Testis (tissue), 2 donors: ENCODE results near the gene CUL4A.

Source experiments
- POLR2A ChIP-seq: fragments of 450-650 bp; IDR thresholded peaks from one replicate; pipeline ENCODE4 v1.6.1; 2017; ENCODE audit warnings: antibody characterized with exemption, mild to moderate bottlenecking, moderate library complexity
- TF ChIP-seq, protein P1 (sequence below), 3 experiments: fragments of 450-650 bp in 2 of 3; fragments of 200-600 bp in 1 of 3; sonication (generic) in 1 of 3; IDR thresholded peaks; one replicate each; pipeline ENCODE4 v1.5.1; 2016 to 2019; ENCODE audit warnings: antibody characterized with exemption in 3 of 3, mild to moderate bottlenecking in 2 of 3, moderate library complexity in 1 of 3

DNA sequence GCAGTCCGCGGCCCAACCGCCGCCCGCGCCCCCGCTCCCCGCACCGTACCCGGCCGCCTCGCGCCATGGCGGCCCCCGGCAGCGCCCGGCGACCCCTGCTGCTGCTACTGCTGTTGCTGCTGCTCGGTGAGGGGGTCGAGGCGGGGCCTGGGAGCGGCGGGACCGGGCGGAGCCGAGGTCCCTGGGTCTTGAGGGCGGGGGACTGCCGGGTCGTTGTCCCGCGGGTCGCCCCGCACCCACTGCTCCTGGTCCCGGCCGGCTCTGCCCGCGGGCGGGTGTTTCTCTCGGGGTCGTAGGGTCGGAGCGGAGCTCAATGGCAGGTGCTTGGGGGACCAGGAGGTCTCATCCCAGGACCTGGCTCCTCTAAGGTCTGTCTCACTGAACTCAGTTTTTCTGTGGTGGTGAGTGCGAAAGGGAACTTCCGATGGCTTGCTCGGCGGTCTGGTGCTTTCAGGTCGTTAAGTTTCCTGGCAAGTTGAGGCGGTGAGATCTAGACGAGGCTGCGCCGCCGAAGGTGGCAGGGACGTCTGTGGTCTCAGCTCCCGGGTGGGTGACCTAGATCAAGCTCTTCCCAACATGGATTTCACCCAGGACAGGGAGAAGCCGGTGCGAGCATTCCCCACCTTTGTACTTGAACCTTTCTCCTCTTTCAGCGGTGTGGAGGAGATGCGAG, 88.1 kb downstream of the CUL4A start:
- TF ChIP-seq, protein P1, sequence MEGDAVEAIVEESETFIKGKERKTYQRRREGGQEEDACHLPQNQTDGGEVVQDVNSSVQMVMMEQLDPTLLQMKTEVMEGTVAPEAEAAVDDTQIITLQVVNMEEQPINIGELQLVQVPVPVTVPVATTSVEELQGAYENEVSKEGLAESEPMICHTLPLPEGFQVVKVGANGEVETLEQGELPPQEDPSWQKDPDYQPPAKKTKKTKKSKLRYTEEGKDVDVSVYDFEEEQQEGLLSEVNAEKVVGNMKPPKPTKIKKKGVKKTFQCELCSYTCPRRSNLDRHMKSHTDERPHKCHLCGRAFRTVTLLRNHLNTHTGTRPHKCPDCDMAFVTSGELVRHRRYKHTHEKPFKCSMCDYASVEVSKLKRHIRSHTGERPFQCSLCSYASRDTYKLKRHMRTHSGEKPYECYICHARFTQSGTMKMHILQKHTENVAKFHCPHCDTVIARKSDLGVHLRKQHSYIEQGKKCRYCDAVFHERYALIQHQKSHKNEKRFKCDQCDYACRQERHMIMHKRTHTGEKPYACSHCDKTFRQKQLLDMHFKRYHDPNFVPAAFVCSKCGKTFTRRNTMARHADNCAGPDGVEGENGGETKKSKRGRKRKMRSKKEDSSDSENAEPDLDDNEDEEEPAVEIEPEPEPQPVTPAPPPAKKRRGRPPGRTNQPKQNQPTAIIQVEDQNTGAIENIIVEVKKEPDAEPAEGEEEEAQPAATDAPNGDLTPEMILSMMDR (IDR thresholded peaks at IDR 0.05), result no peak
- no peak for TF ChIP-seq POLR2A
